Left cardiac atrium (tissue), 4 donors: ENCODE measurements around the gene THBS2. TPM values are rescaled to one million over a fixed set of nuclear protein-coding genes. Genes with fewer than 3 reads are reported as not detected.

Source experiments
- ATAC-seq, 2 donors: fragments of 200-7000 bp; cut with Tn5 transposase; one replicate each; pipeline ENCODE4 v1.9.1; 2020; ENCODE audit warnings: mild to moderate bottlenecking in 2 of 2, moderate library complexity in 2 of 2
- DNase-seq: peaks from one replicate; pipeline ENCODE4 v3.0.0-alpha.2; 2020
- intact Hi-C, 2 donors: fragments of 100-400 bp; cut with DNase I; formaldehyde crosslinking; loops; one replicate each; pipeline versions ENCODE4 v1.14.1 to v1.15.1; 2022 to 2023
- total RNA-seq, 2 donors: library from RNA; stranded (reverse); fragmentation: NEBNext Ultra II Directional; extraction: Animal tissue kit (Norgen Biotek cat#: 25700); gene quantifications; one replicate each; pipeline ENCODE4 v1.2.1, GENCODE V29; 2021
- donor health status: DM: no; HTN: yes; CAD: no.
- donor health status: DM: no; HTN: yes; CAD: no; lungs with severe emphysema.
- donor health status: DM: yes; HTN: yes; CAD: no.
- donor health status: Dilated cardiomyopathy.

Gene THBS2
- total RNA-seq, 2 donors from 2014 or later = 22.7 to 74.8 TPM

- DNase-seq (no peak), ATAC-seq (no peak)
- intact Hi-C loops = no loop called here
Measured at GRCh38 chr6:169174516-169175359, 78.9 kb downstream of the THBS2 start.

DNA sequence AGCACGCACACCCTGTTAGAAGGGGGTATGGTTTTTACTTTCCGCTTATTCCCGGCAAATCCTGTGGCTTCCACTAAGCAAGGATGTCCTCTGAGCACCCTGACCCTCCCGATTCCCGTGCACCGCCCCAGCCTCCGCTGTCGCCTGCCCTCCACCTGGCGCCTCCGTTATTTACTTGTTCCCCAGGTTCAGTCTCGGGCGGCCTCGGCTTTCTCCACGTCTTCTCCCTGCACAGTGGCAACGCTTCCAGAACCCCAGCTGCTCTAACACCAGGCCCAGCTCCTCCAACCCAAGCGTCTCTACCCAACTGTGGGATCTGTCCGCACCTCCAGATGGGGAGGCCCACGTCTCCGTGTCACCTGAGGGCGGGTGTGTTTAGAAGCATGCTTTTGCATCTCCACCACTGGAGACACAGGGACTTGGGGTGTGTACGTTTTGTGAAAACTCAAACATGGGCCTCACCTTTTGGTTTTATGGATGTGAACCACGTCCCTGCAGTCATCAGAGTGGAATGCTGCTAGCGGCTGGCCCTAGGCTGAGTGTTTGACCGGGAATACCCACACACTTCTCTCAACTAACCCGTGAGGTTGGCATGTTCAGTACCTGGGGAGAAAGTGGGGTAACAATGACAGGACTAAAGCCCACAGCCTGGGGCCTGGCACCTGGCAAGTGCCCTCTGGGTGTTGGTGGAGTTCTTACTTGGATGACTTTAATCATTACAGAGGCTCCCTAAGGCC is 79.9 kb downstream of the THBS2 start:
- DNase-seq (no peak), ATAC-seq (no peak)
- intact Hi-C loops = no loop called here

- ATAC-seq (no peak), DNase-seq (no peak)
- intact Hi-C loops = no loop called here
Measured at GRCh38 chr6:169172946-169173345, 80.7 kb downstream of the THBS2 start.

DNA sequence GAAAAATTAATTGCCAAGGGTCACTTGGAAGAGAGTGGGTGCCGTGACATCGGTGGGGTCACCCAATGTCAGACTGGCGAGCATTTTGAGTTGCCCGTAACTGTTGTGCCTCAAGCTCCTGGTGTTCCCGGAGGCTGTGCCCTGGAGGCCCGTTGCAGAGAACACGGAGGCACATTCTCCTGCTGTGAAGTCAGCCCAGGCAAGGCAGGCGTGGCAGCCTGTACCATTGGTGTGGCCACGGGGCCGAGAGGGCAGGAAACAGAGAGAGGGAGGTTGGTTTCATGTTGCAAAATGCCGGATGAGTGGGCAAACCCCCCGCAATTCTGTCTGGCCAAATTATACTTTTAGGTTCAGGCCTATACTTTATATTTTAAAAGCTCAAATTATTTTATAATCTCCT is 81.2 kb downstream of the THBS2 start:
- intact Hi-C loops = no loop called here
- ATAC-seq = peak in 1 of 2 donors; percentile 21
- DNase-seq = peak; percentile 89

DNA sequence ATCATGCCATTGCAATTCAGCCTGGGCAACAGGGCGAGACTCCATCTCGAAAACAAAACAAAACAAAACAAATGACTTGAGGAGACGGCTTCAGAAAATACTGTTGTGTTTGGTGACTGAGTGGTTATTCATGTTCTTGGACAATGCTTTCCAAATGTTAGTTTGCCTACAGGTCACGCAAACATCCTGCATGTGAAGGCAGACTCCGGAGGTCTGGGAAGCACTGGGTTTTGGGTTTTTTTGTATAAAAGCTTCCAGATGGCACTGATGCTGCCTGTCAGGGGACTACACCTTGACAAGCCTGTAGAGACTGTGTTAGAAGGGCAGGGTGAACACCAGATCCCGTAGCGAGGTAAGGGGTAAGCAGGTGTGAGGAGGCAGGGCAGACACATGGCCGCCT is 81.7 kb downstream of the THBS2 start:
- intact Hi-C loops = no loop called here
- no peak for ATAC-seq
- no peak for DNase-seq

DNA sequence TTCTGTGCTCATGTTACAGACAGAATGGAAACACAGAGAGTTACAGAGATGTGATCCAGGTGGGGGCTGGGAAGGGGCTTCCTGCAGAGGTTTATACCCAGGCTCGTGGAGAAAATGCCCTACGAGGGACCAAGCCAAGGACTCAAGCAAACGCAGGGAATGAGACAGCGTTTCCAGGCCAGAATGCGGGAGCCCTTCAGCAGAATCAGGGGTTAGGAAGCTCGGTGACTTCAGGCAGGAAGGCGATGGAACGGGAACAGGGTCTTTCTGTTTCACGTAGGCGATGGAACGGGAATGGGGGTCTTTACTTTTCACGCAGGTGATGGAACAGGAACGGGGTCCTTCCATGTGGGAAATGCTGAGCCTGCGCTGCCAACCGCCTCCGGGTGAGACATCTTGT is 82.6 kb downstream of the THBS2 start:
- intact Hi-C loops = no loop called here
- DNase-seq = no peak
- no peak for ATAC-seq

- ATAC-seq = no peak
- intact Hi-C loops = no loop called here
- DNase-seq = no peak
Measured at GRCh38 chr6:169170583-169170955, 83.1 kb downstream of the THBS2 start.

- intact Hi-C loops = no loop called here
- DNase-seq (no peak), ATAC-seq (no peak)
Measured at GRCh38 chr6:169169941-169170582, 83.6 kb downstream of the THBS2 start.

DNA sequence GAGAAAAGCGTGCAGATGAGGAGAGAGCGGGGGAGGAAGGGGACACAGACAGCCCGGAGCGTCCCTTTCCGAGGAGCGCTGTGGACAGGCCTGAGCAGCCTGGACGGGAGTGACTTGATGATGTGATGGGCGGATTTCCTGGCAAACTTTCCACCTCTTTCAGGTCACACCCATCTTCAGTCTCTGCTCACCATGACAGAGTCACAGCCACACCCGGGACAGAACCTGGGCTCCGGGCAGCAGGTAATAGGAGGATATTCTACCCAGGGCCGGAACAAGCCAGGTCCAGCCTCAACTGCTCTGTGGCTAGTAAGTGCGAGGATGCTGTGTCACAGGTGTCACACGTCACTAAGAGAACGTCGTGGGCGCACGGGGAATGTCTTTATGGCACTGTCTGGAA is 84.3 kb downstream of the THBS2 start:
- ATAC-seq (peak; percentile 6 to 38), DNase-seq (peak; percentile 54)
- intact Hi-C loops = no loop called here

- peak in 1 of 2 donors; percentile 20 for ATAC-seq
- DNase-seq = no peak
- intact Hi-C loops = no loop called here
Measured at GRCh38 chr6:169168706-169169105, 84.9 kb downstream of the THBS2 start.

DNA sequence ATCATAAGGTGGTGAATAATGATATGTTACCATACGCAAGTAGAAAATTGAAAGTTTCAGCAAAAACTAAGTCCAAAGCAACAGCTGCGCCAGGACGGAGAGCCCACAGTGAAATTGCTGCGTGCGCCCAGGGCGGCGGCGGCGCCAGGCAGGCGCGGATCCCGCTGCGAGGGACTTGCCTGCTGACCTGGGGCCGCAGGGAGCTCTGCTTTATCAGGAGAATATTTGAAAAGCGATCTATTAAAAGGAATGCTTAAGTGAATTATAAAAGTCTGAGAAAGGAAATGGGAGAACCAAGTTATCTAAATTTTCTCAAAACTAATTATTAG is 85.4 kb downstream of the THBS2 start:
- ATAC-seq = peak; percentile 58
- DNase-seq = no peak
- intact Hi-C loops = no loop called here

- intact Hi-C loops = no loop called here
- ATAC-seq = peak; percentile 84 to 91
- peak; percentile 90 for DNase-seq
Measured at GRCh38 chr6:169167581-169168301, 85.9 kb downstream of the THBS2 start.

DNA sequence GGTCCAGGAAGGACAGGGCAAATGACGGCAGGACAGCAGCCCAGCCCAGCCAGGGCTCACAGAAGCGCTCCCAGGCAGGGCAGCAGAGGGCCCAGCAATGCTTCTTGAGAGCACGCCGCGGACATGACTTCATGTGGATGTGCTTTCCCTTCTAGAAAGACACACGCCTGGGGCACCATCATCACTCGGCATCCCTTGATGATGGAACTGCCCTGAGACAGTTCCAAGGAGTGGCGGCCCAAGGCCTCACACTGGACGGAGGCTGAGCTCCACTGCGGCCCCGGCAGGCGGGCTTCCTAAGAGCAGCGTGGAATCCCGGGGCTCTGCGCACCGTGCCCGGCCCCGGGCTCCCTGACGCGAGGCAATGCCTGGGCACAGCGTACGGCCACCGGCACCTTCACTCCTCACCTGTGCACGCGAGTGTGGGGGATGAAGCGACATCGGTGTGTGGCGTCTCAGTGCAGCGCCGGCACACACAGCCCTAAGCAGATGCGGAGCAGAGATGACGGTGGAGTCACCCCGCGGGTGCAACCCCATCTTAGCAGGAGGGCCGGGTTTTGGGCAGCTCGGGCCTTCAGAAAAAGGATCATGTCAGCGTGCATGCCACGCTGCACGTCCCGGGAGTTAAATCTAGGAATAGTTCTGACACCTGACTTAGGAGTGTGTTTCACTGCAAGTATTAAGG is 86.6 kb downstream of the THBS2 start:
- no peak for DNase-seq
- intact Hi-C loops = no loop called here

More for the DNA sequence above, 86.6 kb downstream of the THBS2 start:
- no peak for ATAC-seq
